ENCODE measurements around the gene METRN.

Gene METRN

GRCh38 chr16:722835-723633, 8.1 kb downstream of the METRN start:
- Histone ChIP-seq H3K4me2 (ENCODE audit: low read length) (no peak overlapping the region), H2AFZ (no peak overlapping the region), H3K4me3 (ENCODE audit: low read depth, low read length) (no peak overlapping the region), H3K9me3 (ENCODE audit: control insufficient read depth, low read length) (no peaks in the 10 kb centered on the region), H3K27ac (no peak overlapping the region), H3K9ac (no peak overlapping the region), H3K79me2 (no peaks in the 10 kb centered on the region), H3K36me3 (ENCODE audit: control insufficient read depth, insufficient read depth, low read length) (no peaks in the 10 kb centered on the region), H3K4me1 (peaks cover 19% of the 10 kb centered on the region), H3K27me3 (ENCODE audit: control insufficient read depth, insufficient read depth, low read length) (no peaks in the 10 kb centered on the region)
- TF ChIP-seq CTCF (IDR thresholded peaks at IDR 0.05), result no peak

GRCh38 chr16:723695-724094, 8.8 kb downstream of the METRN start:
- Histone ChIP-seq H2AFZ (no peak overlapping the region), H3K27me3 (ENCODE audit: control insufficient read depth, insufficient read depth, low read length) (no peaks in the 10 kb centered on the region), H3K4me3 (ENCODE audit: low read depth, low read length) (no peak overlapping the region), H3K9ac (no peak overlapping the region), H3K36me3 (ENCODE audit: control insufficient read depth, insufficient read depth, low read length) (no peaks in the 10 kb centered on the region), H3K9me3 (ENCODE audit: control insufficient read depth, low read length) (no peaks in the 10 kb centered on the region), H3K79me2 (no peaks in the 10 kb centered on the region), H3K4me1 (peaks cover 19% of the 10 kb centered on the region), H3K4me2 (ENCODE audit: low read length) (no peak overlapping the region), H3K27ac (no peak overlapping the region)
- no peak for TF ChIP-seq CTCF (IDR thresholded peaks at IDR 0.05)

- H3K9me3 ChIP-seq (ENCODE audit: control insufficient read depth, low read length), result no peaks in the 10 kb centered on the region
- peaks cover 14% of the 10 kb centered on the region for H3K4me1 ChIP-seq
- no peaks in the 10 kb centered on the region for H3K79me2 ChIP-seq
- no peaks in the 10 kb centered on the region for H3K27me3 ChIP-seq (ENCODE audit: control insufficient read depth, insufficient read depth, low read length)
- H3K4me2 ChIP-seq (ENCODE audit: low read length), result no peak overlapping the region
- no peak overlapping the region for H3K9ac ChIP-seq
- no peak overlapping the region for H3K4me3 ChIP-seq (ENCODE audit: low read depth, low read length)
- no peak overlapping the region for H3K27ac ChIP-seq
- no peak for TF ChIP-seq CTCF (IDR thresholded peaks at IDR 0.05)
- no peaks in the 10 kb centered on the region for H3K36me3 ChIP-seq (ENCODE audit: control insufficient read depth, insufficient read depth, low read length)
- no peak overlapping the region for H2AFZ ChIP-seq
These were observed 9.5 kb downstream of the METRN start for GRCh38 chr16:724188-725040.

- no peak overlapping the region for H2AFZ ChIP-seq
- H3K27ac ChIP-seq, result no peak overlapping the region
- TF ChIP-seq CTCF (IDR thresholded peaks at IDR 0.05), result no peak
- no peak overlapping the region for H3K9ac ChIP-seq
- H3K79me2 ChIP-seq, result no peaks in the 10 kb centered on the region
- no peak overlapping the region for H3K4me3 ChIP-seq (ENCODE audit: low read depth, low read length)
- H3K9me3 ChIP-seq (ENCODE audit: control insufficient read depth, low read length), result no peaks in the 10 kb centered on the region
- no peak overlapping the region for H3K4me2 ChIP-seq (ENCODE audit: low read length)
- H3K36me3 ChIP-seq (ENCODE audit: control insufficient read depth, insufficient read depth, low read length), result no peaks in the 10 kb centered on the region
- H3K4me1 ChIP-seq, result peaks cover 10% of the 10 kb centered on the region
- no peaks in the 10 kb centered on the region for H3K27me3 ChIP-seq (ENCODE audit: control insufficient read depth, insufficient read depth, low read length)
These were observed 10.1 kb downstream of the METRN start for GRCh38 chr16:725041-725376.
